HG03558 (cell line): ENCODE measurements around the gene GNB5.

Experiments used
- ATAC-seq: cut with Tn5 transposase; IDR thresholded peaks from one replicate; pipeline ENCODE4 v1.9.1; 2021; ENCODE audit warnings: moderate number of reproducible peaks; ENCODE audit not compliant: unreplicated experiment; ENCODE audit errors: extremely low read depth

GNB5 gene

GRCh38 chr15:52208306-52208946 lies 17.2 kb upstream of the GNB5 start:
- peak; percentile 63 for ATAC-seq

DNA sequence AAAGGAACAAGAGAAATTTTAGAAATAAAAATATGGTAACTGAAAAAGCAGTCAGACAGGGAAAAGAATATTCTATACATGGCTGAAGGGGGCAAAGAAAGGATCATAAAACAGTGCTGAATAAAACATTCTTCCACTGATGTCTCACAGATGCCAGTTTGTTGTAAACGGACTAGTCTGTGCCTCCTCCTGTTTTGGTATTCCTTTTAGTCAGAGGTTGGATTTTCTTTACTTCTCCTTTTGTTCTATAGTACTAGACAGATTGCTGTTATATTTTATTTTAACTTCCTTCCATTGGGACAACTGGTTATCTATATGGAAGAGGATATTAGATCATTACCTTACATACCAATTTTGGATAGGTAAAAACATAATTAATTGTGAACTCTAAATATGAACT lies 16.0 kb upstream of the GNB5 start:
- ATAC-seq, result no peak

- ATAC-seq, result no peak
Measured at GRCh38 chr15:52206446-52206845, 15.3 kb upstream of the GNB5 start.

DNA sequence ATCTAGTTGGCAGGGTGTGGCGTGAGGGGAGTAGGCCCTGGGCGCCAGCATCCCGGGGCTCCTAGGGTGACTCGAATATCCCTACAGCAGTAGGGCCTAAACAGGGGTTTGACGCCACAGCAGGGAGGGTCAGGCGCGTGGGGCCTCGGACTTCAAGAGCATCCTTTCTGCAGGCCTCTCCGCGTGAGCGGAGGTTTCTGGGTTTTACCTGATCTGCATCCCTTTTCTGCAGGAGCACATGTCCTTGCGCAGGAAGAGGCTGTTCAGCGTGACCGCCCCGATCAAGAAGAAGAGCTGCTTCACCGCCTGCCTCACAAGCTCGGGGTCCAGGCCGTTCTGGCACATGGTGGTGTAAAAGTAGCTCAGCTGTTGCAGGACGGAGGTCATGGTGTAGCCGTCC lies 13.5 kb upstream of the GNB5 start:
- no peak for ATAC-seq

GRCh38 chr15:52200831-52201365 lies 9.7 kb upstream of the GNB5 start:
- no peak for ATAC-seq

DNA sequence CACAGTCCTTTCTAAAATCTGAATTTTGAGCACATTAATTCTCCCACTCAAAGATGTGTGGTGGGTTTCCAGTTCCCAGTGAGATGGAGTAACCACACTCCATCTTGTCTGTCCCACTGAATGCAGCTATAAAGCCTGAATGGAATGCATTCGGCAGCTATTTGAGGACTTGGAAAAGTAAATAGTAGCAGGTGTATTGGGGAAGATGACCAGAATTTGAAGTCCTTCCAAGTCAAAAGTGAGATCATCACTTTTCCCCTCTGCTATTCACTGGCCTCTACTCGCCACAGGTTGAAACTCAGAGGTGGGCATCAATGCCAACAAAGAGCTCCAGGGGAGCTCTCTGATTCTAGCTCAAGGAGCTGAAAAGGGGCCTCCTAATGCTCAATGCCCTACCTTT lies 8.1 kb upstream of the GNB5 start:
- ATAC-seq, result no peak

DNA sequence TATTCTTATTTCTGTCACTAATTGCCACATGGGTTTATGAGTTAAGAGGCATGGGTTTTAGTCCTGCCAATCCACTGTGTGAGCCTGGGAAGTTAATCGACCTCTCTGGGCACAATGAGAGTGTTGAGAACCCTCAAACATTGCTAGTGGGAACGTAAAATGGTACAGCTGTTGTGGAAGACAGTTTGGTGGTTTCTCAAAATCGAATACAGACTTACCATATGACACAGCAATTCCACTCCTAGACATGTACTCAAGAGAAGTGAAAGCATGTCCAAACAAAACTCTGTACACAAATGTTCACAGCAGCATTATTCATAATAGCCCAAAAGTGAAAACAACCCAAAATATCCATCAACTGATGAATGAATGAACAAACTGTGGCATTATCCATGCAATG lies 5.7 kb upstream of the GNB5 start:
- ATAC-seq, result no peak

- no peak for ATAC-seq
Measured at GRCh38 chr15:52193791-52194190, 2.6 kb upstream of the GNB5 start.

- no peak for ATAC-seq
Measured at GRCh38 chr15:52193321-52193720, 2.1 kb upstream of the GNB5 start.

DNA sequence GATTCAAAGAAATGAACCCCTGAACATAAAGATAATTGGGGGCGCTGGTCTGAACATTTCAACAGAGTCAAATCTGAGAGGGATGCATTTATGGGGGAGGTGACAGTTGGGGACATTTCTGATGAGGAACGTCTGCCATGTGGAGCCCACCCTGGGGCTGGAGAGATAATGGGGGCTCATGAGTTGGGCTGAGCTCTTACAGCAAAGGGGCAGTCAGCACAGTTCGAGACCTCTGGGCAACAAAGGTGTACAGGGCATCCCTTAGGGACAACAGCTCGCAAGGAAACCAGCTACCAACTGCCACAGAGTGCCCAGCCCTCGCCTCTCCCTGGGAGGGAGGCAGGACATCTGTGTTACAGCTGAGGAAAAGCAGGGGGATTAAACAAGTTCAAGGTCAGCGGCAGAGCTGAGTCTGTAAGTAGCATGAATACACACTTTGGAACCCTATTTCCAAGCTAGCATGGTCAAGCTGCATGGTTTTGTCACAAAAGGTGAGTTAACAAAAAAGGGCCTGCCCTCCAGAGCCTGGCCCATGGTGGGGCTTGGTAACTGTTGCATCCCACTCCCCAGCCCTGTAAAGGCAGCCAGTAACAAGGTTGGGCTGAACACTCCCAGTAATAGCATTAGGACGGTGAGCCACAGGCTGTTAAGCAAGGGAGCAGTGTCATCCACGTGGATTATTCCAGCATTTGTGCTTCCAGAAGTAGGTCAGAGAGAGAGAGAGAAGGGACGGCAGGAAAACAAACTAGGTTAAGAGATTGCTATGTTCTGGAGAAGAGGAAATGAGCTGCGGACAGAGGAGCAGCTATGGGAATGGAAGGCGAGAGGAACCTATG lies 4.3 kb downstream of the GNB5 start:
- no peak for ATAC-seq

GRCh38 chr15:52185151-52185561 lies 6.0 kb downstream of the GNB5 start:
- no peak for ATAC-seq

- ATAC-seq, result no peak
Measured at GRCh38 chr15:52184721-52185120, 6.5 kb downstream of the GNB5 start.

DNA sequence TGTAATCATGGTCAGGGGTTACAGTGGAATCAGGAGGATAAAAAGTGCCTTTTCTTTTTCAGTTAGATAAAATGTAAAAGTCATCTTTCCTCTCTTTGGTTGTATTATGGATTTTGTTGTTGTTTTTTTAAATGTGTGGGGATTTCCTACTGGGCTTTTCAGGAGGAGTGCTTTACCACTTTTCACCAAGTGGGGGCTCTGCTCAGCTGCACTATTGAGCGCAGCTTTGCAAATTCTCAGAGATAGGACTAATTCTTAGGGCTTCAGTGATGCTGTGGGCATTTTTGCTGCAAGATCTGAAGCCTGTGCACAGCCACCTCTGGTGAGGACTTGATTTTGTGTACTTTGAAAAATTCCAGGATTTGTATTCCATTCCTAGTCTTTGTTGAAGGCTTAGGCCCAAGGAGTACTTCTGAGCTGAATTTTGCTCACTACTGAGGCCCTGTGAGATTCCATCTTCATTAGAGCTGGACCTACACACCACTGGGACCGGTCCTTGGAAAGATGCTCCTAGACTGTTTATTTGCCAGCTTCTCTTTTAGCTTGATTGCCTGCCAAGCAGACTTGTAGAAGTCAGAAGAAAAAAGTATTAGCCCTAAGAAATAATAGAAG lies 7.5 kb downstream of the GNB5 start:
- no peak for ATAC-seq

GRCh38 chr15:52181938-52182780 lies 9.0 kb downstream of the GNB5 start:
- ATAC-seq, result no peak

DNA sequence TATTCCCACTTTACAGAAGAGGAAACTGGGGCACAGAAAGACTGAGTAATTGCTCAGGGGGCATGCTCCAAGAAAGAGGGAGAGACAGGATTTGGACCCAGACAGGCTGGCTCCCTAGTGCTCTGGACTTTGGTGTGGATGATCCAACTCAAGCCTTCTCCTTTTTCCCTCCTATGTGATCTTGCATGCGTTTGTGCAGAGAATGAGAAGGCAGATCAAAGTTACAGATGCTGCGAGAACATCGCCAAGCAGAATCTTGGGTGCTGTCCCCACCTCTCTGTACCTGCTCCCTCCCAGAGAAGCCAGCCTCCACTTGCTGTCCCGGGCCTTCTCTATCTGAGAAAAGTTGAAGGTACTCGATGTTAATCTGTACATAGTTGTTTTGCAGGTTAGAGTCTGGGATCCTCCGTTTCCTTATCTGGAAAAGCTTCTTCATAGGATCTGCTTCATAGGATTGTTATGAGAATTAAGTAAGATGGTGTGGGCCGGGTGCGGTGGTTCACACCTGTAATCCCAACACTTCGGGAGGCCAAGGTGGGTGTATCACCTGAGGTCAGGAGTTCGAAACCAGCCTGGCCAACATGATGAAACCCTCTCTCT lies 10.2 kb downstream of the GNB5 start:
- ATAC-seq, result no peak

GRCh38 chr15:52180196-52180835 lies 10.9 kb downstream of the GNB5 start:
- peak; percentile 3 for ATAC-seq

DNA sequence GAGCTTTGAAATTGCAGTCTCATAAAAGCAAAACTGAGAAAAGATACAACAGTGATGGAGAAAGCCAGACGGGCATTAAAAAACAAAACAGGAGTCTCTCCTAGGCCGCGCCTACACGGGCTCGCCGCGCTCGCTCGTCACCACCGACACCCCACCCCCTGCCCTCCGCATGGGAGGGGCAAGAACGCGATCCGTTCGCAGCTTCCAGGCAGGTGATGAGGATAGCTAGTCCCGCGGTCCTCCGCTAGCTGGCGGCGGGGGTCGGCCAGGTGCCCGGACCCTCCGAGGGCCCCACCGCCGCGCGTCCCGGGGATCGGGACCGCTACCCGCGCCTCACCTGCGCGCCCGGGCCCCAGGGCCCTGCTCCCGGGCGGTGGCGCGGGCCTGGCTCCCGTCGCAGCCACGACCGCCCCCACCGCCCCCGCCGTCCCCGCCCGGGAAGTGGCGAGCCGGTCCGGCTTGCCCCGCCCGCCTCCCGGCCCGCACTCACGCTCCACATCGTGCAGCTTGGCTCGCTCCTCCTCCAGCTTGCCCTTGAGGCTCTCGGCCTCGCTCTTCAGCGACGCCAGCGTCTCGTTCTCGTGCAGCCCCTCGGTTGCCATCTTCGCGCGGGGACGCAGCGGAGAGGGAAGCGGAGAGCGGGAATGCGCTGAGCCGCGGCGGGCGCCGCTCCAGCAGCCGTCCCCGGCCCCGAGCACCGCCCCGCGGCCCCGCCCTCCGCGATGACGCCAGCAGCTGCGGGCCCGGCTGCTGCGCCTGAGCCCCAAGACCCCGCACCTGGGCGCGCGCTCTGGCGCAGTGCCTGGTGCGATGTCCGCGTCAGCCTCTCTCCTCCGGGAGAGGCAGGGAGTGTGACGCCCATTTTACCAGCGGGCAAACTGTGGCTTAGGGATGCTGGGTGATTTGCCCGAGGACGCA lies 11.7 kb downstream of the GNB5 start:
- peak; percentile 82 for ATAC-seq

- no peak for ATAC-seq
Measured at GRCh38 chr15:52178765-52179164, 12.4 kb downstream of the GNB5 start.
